Activated CD4-positive, alpha-beta T cell treated with anti-CD3 and anti-CD28 coated beads for 48 hours (primary cell): ENCODE data around the gene COL26A1.
"Not testable (repeated sequence)": the region's sequence is repeated elsewhere in the genome, so short reads cannot be mapped to it uniquely, and the experiment has no call there.

Experiments
- DNase-seq: peaks from one replicate; pipeline ENCODE4 v3.0.0-alpha.2; 2020

Gene COL26A1

DNA sequence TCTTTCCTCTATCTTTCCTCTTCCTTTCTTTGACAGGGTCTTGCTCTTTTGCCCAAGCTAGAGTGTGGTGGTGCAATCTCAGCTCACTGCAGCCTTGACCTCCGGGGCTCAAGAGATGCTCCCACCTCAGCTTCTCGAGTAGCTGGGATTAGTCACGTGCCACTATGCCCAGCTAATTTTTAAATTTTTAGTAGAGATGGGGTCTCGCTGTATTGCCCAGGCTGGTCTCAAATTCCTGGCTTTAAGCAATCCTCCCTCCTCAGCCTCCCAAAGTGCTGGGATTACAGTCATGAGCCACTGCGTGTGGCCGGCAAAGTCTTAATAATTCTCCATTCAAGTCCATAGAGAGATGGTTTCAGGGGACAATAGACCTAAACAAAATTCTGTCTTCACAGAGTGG lies 40.2 kb downstream of the COL26A1 start:
- no peak for DNase-seq

- DNase-seq: no peak
Observed at GRCh38 chr7:101405474-101406067, 42.9 kb downstream of the COL26A1 start.

DNA sequence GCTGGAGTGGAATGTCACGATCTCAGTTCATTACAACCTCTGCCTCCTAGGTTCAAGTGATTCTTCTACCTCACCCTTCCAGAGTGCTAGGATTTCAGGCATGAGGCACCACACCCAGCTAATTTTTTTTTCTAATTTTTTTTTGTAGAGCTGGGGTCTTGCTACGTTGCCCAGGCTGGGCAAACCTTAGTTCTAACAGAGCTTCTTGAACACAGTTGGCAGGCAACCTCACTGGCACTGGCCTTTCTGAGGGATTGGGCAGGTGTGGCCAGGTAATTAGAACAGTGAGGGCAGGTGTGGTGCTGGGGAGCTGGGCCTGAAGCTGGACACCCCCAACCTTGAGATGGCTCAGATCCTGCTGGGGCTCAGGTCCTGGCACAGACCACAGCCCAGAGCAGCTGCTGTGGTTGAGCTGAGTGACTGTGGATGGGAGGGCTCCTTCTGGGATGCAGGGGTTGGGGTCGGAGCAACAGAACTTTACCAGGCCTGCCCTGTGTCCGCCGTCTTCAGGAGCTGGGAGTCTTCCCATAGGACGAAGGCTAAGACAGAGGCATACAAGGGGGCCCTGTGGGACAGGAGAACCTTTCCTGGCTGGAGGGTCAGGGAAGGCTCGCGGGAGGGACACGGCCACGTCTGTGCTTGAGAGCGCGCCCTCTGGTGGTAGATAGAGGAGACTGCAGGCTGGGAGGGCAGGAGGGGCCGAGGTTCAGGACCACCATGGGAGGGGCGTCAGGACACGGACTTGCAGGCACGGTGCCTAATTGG lies 48.2 kb downstream of the COL26A1 start:
- peak; percentile 55 for DNase-seq

DNA sequence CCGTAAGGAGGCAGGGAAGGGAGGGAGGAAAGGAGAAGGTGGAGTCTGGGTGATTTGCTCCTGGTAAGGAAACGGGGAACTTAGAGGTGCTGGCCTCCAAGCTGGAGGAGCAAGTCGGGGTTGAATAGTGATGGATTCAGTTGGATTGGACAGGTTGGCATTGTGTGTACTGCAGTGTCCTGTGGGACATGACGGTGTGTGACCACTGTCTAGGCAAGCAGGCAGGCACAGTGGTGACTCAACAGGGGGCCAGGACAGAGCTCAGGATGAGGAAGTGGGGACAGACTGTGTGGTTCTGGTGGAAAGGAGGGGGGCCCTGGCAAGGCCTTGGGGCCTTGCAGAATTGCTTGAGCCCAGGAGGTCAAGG lies 48.8 kb downstream of the COL26A1 start:
- DNase-seq: no peak

- DNase-seq: no peak
Observed at GRCh38 chr7:101412976-101413375, 50.3 kb downstream of the COL26A1 start.

- no peak for DNase-seq
Observed at GRCh38 chr7:101418694-101419093, 56.0 kb downstream of the COL26A1 start.

DNA sequence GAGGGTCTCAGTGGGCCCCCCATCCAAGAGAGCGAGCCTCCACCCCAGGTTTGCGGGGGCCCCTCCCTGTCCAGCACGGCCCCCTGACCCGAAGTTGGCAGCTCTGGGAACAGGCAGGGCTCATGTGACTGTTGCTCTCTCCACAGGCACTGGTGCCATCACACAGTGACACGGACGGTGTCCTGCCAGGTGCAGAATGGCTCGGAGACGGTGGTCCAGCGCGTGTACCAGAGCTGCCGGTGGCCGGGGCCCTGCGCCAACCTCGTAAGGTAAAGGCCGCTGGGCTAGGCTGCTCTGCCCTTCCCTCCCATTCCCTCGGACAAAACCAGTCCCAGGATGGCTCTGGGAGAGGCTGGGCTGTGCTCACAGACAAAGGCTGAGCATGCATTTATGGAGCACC lies 57.2 kb downstream of the COL26A1 start:
- DNase-seq: no peak

GRCh38 chr7:101420436-101420835 lies 57.8 kb downstream of the COL26A1 start:
- peak; percentile 27 for DNase-seq

DNA sequence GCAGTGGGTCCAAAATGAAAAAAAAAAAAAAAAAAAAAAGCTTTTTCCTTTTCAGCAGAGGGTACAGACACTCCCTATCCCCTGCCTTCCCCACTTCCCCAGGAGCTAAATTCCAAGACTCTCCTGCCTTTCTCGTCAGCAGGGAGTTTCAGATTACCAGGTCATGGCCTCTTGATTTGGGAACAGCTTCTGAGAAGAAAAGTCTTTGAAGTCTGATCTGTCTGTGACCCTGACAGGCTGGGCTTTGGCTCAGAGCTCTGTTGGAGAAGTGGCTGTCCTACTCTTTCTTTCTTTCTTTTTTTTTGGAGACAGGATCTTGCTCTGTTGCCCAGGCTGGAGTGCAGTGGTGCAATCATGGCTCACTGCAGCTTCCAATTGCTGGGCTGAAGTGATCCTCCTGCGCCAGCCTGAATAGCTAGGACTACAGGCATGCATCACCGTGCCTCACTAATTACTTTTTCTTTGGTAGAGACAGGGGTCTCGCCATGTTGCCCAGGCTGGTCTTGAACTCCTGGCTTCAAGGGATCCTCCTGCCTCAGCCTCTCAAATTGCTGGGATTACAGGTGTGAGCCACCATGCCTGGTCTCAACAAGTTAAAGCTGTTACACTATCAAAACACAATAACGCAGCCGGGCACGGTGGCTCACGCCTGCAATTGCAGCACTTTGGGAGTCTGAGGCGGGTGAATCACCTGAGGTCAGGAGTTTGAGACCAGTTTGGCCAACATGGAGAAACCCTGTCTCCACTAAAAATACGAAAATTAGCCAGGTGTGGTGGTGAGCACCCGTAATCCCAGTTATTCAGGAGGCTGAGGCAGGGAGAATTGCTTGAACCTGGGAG lies 59.9 kb downstream of the COL26A1 start:
- no peak for DNase-seq

GRCh38 chr7:101426303-101427011 lies 63.8 kb downstream of the COL26A1 start:
- no peak for DNase-seq

- DNase-seq: no peak
Observed at GRCh38 chr7:101428093-101428866, 65.6 kb downstream of the COL26A1 start.

DNA sequence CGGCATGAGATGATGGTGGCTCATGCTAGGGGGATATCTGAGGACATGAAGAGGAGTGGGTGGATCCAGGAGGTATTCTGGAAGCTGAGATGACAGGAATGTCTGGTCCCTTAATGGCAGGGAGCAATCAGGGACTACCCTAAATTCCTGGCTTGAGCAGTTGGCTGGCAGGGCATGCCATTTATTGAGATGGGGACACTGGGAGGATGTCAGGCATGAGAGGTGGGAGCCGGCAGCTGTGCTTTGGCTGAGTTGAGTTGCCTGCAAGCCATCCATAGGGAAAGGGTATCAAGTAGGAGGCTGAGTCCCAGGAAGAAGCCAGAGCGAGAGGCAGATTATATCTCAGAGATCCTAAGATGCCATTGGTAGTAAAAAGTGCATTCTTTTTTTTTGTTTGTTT lies 69.6 kb downstream of the COL26A1 start:
- no peak for DNase-seq

- DNase-seq: no peak
Observed at GRCh38 chr7:101433688-101434087, 71.0 kb downstream of the COL26A1 start.

- DNase-seq: not testable (repeated sequence)
Observed at GRCh38 chr7:101434155-101434554, 71.5 kb downstream of the COL26A1 start.

DNA sequence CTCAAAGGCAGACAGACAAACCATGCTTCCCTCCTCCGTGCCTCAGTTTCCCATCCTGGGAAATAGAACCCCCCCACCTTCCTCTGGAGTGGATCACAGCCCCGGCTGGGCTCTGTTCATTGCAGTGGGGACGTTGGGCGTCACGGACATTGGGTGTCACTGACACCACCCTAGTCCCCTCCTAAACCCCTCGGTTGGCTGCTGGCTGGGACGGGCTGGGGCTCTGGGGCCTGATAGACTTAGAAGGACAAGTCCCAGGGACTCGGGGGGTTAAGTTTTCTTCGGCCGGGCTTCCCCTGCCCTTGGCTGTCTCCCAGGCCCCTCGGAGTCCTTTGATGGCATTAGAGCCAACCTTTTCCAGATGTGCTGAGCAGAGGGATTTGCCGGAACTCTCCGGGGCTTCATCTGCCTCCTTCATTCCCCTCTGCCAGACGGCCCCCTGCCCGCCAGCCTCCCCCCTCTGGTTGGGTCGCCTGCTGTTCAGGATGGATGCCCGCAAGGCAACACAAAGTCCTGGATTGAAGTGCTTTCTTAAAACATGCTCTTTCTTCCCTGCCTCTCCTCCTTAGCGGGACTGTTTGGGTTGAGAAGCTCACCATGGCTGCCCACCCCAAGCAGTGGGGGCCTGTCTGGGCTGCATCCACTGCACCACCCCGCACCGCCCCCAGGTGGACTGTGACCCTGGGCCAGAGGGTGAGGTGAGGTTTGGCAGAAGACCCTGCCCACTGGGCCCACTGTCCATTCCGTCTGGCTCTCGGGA lies 73.0 kb downstream of the COL26A1 start:
- DNase-seq: no peak

GRCh38 chr7:101436221-101436735 lies 73.6 kb downstream of the COL26A1 start:
- DNase-seq: no peak

- DNase-seq: peak; percentile 8
Observed at GRCh38 chr7:101436857-101437576, 74.3 kb downstream of the COL26A1 start.

- DNase-seq: no peak
Observed at GRCh38 chr7:101441890-101442289, 79.2 kb downstream of the COL26A1 start.

- no peak for DNase-seq
Observed at GRCh38 chr7:101442426-101443070, 79.9 kb downstream of the COL26A1 start.

DNA sequence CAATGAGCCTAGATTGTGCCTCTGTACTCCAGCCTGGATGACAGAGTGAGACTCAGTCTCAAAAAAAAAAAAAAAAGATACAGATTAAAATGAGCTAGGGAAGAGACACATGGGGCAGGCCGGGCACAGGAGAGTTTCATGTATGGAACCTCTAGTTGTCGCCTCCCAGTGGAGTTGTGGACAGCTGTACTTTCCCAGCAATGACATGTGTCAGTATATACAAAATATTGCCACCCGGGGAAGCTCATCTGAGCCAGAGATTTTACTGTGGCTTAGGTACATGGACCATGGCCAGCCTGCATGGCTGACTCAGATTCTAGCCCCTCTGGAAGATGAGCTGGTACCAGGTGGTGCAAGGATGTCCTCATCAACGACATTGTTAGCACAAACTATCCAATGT lies 87.4 kb downstream of the COL26A1 start:
- DNase-seq: no peak
